Measurements from ENCODE around the gene RGS17.

RGS17 gene

DNA sequence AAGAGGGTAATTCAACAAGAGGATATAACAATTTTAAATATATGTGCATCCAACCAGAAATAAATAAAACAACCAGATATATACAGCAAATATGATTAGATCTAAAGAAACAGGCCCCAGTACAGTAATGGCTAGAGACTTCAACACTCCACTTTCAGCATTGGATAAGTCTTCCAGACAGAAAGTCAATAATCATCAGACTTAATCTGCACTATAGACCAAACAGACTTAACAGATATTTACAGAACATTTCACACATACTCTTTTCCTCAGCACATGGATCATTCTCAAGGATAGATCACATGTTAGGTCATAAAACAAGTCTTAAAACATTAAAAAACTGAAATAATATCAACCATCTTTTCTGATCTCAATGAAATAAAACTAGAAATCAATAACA lies 65.9 kb downstream of the RGS17 start:
- ChIA-PET CTCF (no interaction called here), POLR2A (ENCODE audit: low non-redundant PET) (no interaction called here)
- no peak overlapping the region for H3K27ac ChIP-seq
- no peak for TF ChIP-seq CTCF (conservative IDR thresholded peaks at IDR 0.05; ENCODE audit: low read depth)
- DNase-seq (ENCODE audit: low spot score), result no peak

- H3K27ac ChIP-seq, result no peak overlapping the region
- ChIA-PET POLR2A (ENCODE audit: low non-redundant PET) (no interaction called here), CTCF (no interaction called here)
- no peak for TF ChIP-seq CTCF (conservative IDR thresholded peaks at IDR 0.05; ENCODE audit: low read depth)
- no peak for DNase-seq (ENCODE audit: low spot score)
These were observed 67.1 kb downstream of the RGS17 start for GRCh38 chr6:153063936-153064335.

- ChIA-PET CTCF (no interaction called here), POLR2A (ENCODE audit: low non-redundant PET) (no interaction called here)
- no peak for DNase-seq (ENCODE audit: low spot score)
These were observed 68.6 kb downstream of the RGS17 start for GRCh38 chr6:153062516-153062915.

DNA sequence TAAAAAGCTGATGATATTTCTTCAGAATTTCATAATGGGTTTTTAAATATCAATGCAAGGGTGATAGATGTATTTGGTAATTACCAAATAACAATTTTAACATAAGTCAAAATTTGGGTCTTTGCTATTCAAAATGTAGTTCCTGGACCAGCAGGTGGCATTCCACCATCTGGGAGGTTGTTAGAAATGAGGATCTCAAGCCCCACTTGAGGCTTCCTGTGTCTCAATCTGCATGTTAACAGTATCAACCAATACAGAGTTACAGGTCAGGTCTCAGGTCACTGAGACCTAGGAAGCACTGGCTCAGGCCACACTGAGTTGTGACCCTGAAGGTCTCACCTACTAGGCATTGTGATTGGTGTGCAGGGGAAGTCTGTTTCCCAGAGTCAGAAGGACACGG lies 71.3 kb downstream of the RGS17 start:
- ChIA-PET CTCF (interaction anchor here (0.7 to 1.1 kb wide), 2 partner anchors 15 to 24 kb away, joined by 3 to 7 read pairs; no protein-coding TSS in a partner anchor), POLR2A (ENCODE audit: low non-redundant PET) (no interaction called here)
- TF ChIP-seq CTCF (conservative IDR thresholded peaks at IDR 0.05; ENCODE audit: low read depth), result no peak
- no peak for DNase-seq (ENCODE audit: low spot score)
- no peak overlapping the region for H3K27ac ChIP-seq

More at GRCh38 chr6:153062516-153062915, 68.6 kb downstream of the RGS17 start:
- no peak for TF ChIP-seq CTCF (conservative IDR thresholded peaks at IDR 0.05; ENCODE audit: low read depth)
- no peak overlapping the region for H3K27ac ChIP-seq

DNA sequence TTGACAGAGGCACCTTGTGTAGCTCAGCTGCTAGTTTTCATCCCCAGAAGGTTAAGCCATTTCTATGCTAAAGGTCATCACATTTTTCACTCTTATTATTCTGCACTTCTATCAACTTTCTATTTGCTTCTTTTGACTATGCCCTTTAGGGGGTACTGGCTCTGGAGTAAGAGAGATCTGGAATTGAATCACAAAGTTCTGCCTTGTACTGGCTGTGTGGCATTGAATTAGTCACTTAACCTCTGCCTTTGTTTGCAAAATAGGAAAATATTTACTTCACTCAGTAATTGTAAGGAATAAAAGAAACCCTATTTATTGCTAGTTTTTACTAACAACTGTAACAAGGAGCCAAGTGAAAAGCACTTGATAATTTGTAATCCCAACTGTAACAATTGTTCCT lies 71.8 kb downstream of the RGS17 start:
- CTCF ChIA-PET, result no interaction called here

GRCh38 chr6:153058909-153059308 lies 72.2 kb downstream of the RGS17 start:
- TF ChIP-seq CTCF (conservative IDR thresholded peaks at IDR 0.05; ENCODE audit: low read depth), result no peak
- ChIA-PET CTCF (interaction anchor here (0.7 kb wide), 1 partner anchor 24 kb away, joined by 4 read pairs; no protein-coding TSS in a partner anchor), POLR2A (ENCODE audit: low non-redundant PET) (no interaction called here)
- no peak for DNase-seq (ENCODE audit: low spot score)
- no peak overlapping the region for H3K27ac ChIP-seq

More for the DNA sequence above, 71.8 kb downstream of the RGS17 start:
- POLR2A ChIA-PET (ENCODE audit: low non-redundant PET), result no interaction called here
- H3K27ac ChIP-seq, result no peak overlapping the region
- no peak for TF ChIP-seq CTCF (conservative IDR thresholded peaks at IDR 0.05; ENCODE audit: low read depth)
- no peak for DNase-seq (ENCODE audit: low spot score)

DNA sequence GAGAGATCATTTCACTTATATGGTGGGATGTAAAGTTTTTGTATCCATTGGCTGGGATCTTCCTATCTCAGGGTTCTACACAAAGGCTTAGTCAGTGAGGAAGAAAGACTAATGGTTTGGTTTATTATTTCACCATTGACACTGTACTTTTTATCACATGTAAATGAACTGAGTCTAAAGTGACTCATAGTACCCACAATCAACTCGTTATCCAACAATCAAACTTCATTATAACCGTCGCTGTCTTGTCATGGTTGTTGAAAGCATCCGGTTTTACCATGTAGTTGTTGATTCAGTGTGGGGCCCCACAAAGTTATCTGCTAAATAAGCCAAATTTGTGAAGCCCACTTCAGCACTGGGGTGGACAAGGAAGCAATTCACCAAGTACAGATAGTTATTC lies 72.8 kb downstream of the RGS17 start:
- CTCF ChIA-PET, result interaction anchor here (0.7 kb wide), 1 partner anchor 24 kb away, joined by 4 read pairs; no protein-coding TSS in a partner anchor
- TF ChIP-seq CTCF (conservative IDR thresholded peaks at IDR 0.05; ENCODE audit: low read depth), result no peak
- POLR2A ChIA-PET (ENCODE audit: low non-redundant PET), result no interaction called here

More for the DNA sequence above, 72.8 kb downstream of the RGS17 start:
- H3K27ac ChIP-seq, result no peak overlapping the region
- no peak for DNase-seq (ENCODE audit: low spot score)
